TTC549 (cell line): ENCODE data around the gene FYCO1.

Experiments used
- FAIRE-seq: peaks from 2 replicates; lab custom pipeline; 2012; peaks lifted over from hg19 to GRCh38; lab: Jason Lieb, UNC

FYCO1 gene

DNA sequence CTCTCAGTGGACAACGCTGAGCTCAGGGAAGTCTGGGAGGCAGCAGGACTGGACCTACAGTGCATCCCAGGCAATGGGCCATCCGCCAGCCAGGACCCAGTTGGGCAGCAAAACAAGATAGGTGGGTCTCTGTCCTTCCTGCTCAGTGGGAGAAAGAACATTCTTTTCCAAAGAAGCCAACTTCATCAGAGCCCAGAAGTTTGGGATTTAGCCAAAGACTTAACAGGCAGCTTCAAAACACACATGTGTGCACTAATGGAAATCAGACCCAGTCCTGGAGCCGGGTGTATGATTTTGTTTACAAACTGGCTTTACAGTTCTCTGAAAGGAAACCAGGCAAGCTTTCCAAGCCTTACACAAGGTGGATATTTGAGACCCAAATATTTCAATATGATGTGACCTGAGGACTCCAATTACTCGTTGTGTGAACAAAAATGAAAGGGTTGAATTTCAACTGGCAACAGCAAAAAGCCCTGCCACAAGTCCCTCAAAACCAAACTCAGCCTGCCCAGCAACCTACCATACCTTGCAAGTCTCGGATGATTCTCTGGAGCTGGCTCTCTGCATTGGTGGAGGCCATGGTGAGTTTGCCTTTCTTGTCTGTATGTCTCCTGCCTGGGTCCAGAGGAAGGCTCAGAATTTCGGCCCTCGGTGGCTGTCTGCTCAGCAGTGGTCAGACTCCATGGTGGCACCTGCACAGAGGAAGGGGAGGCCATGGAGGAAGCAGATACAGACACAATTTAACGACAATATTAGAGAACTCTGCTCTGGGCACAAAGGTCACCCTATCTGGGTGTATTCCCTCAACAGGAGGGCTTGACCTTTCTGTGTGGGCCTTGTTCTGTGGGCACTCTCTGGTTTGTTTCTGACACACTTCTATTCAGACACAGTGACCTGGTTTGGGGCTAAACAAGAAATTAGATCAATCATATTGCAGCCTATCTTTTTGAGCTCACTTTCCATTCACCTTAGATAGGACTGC is 11.0 kb downstream of the FYCO1 start:
- FAIRE-seq = no peak

GRCh38 chr3:45983770-45984169 is 11.9 kb downstream of the FYCO1 start:
- FAIRE-seq = no peak

DNA sequence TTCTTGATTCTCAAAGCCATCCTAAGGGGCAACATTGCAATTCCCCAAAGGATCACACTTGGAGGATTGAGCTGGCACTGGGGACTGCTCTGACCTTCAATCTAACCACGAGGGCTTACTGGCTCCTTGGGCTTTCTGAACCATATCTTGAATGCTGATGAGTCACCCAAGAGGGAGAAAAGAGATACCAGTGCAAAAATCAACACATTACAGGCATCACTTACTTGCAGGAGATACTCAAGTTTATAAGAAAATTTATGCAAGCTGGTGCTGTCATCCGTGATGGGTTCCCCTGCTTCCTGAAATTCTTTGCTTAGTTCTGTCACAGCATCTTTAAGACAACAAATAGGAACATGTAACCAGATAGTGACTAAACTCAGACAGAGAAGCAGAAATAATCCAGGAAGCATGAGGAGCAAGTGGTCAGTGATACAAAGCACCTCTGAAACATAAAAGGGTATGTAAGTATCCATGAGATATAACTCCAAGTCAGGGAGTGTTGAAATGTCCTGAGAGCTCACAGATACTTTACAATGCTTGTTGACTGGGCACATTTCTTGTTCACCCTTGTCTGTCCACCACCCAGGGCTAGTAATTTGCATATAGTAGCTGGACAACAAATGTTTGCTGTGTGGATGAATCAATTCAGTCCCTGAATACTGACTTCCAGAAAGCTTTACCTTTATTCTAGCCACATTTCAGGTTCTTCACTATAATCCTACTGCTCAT is 14.1 kb downstream of the FYCO1 start:
- FAIRE-seq = no peak

DNA sequence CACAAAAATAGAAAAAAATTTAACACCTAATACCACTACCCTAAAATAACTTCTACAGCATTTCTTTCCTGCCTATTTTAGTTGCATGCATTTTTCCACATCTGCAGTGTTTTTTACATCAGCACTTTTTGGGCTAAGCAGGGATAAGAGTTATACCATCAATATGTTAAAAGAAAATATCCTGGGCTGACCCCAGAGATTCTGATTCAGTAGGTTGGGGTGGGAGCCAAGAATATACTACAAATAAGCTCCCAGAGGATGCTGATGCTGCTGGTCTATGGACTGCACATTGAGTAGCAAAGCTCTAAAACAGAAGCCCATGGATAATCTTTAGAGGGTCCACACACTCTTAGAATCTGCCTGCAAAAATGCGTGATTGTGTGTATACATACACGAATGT is 14.8 kb downstream of the FYCO1 start:
- FAIRE-seq = no peak

- FAIRE-seq = no peak
These were observed 15.3 kb downstream of the FYCO1 start for GRCh38 chr3:45980229-45980813.

- FAIRE-seq = no peak
These were observed 16.2 kb downstream of the FYCO1 start for GRCh38 chr3:45979378-45979777.

- no peak for FAIRE-seq
These were observed 17.4 kb downstream of the FYCO1 start for GRCh38 chr3:45978006-45978761.

GRCh38 chr3:45976191-45977091 is 19.2 kb downstream of the FYCO1 start:
- no peak for FAIRE-seq

GRCh38 chr3:45975686-45976085 is 19.9 kb downstream of the FYCO1 start:
- FAIRE-seq = no peak

GRCh38 chr3:45974686-45975085 is 20.9 kb downstream of the FYCO1 start:
- FAIRE-seq = no peak

DNA sequence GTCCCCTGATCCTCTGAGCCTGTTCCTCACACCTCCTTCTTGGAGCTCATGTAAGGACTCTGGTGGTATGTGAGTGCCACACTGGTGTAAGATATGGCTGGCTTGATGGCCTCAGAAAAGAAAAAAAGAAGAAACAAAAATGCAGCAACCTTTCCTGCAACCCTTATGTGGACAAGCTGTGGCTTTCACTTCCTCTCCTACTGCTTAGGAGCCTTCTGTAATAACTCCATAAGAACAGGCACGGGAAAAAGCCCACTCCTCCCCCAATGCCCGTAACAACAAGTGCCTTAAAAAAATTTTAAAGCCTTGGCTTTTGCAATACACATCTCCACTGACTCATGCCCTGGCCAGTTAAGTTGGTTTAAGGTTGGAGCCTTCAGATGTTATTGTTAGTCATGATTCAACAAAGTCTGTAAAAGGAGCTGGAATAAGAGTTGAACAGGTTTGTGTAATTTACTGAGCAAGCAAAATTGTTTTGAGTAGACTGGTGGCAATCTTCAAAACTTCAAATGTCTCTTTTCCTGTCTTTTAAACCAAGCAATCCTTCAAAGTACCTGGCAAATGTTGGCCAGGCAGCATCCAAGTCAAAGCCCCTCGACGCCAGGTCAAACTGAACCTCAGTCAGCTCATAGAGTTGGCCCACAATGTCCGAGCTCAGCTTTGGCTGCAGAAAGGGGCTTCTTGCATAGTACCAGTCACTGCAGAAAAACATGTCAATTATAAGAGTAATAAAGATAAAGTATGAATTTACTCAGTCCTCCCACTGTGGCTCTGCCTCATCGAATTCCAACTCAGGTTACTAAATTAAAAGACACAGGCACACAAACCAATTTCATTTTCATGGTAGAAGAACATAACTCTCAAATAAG is 22.9 kb downstream of the FYCO1 start:
- FAIRE-seq = no peak

- FAIRE-seq = no peak
These were observed 25.7 kb downstream of the FYCO1 start for GRCh38 chr3:45969953-45970352.

- no peak for FAIRE-seq
These were observed 26.5 kb downstream of the FYCO1 start for GRCh38 chr3:45969116-45969515.

DNA sequence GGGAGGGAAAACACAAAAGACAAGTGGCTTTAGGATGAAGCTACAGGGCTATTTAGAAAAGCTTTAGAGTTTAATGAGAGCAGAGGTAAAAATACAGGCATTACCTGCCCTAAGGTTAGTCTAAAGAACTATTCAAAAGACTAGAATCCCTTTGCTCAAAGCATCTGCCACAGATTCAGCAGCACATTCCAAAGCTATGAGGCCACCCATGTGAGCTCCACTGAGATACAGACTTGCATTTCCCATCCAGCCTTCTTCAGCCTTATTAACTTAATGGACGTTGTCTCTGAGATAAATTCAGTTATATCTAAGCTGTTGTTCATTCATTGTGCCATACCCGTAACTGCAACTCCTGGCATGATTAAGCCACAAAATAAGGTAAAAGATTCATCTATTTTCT is 26.9 kb downstream of the FYCO1 start:
- no peak for FAIRE-seq

DNA sequence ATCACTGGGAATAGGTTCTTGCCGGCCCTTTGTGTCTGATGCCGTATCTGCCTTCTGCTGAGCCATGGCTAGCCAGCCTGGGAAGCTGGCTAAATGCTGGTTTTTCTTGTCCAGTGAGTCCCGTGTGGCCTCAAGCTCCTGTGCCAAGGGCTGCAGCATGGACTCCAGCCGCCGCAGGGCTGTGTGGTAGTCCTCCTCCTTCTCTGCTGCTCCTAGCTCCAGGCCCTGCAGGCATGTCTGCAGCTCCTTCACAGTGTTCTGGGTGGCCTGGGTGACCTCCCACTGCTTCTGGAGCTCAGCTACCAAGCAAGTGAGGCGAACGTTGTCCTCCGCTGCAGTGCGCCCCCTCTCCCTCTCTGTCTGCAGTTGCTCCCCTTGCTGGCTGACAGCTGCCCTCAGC is 27.5 kb downstream of the FYCO1 start:
- FAIRE-seq = no peak

DNA sequence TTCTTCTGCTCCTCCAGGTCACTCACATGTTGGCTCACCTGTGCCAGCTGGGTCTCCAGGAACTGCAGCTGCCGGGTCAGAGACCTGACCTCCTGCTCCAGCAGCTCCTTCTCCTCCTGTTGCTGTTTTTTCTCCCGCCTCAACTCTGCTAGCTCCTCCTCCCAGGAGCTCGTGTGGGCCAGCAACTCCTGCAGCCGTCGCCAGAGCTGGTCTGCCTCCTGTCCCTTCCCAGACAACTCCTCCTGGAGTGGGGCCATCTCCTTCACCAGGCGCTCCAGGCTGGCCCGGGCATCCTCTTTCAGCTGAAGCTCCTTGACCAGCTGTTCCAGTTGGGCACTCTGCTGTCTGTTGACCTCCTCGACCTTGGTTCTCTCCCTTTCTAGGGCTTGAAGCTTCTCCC is 27.9 kb downstream of the FYCO1 start:
- FAIRE-seq = no peak

DNA sequence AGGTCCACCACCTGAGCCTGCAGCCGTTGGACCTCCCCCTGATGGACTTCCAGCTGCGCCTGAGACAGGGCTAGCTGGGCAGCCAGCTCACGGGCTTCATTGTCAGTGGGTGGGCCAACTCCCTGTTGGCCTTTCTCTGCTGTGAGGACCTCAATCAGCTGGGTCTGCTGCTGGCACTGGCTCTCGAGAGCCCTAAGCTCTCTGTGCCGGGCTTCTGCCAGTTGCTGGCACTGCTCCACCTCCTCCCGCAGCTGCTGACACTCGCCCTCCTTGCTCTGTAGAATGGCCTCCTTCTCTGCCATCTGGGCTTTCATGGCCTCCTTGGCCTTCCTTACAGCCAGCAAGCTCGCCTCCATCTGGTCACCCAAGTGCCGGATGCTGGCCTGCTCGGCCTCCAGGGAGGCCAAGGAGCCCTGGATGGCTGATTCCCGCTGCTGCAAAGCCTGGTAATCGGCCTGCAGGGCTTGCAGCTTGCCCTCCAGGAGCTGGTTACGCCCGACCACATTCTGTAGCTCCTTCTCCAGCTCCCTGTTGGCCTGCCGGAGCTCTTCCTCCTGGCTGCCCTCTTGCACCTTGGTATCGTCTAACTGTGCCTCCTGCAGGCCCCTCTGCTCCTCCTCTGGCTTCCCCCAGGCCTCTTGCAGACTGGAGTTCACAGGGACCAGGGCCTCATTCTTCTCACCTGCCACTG is 28.5 kb downstream of the FYCO1 start:
- FAIRE-seq = no peak

DNA sequence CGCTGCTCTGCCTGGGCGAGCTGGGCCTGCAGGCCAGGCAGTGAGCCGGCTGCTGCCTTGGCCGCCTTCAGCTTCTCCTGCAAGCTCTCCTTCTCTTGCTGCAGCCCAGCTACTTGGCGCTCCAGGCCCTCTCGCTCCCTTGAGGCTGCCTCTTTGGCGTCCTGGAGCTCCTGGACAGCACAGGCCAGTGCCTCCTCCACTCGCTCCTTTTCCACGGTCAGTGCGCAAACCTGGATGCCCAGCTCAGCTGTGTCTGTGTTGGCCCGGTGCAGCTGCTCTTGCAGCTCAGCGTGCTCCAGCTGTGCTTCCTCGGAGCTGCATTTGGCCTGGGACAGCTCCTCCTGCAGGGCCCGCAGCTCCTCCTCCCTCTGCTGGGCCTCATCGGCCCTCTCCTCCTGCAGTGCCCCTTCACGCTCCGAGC is 29.2 kb downstream of the FYCO1 start:
- FAIRE-seq = no peak

DNA sequence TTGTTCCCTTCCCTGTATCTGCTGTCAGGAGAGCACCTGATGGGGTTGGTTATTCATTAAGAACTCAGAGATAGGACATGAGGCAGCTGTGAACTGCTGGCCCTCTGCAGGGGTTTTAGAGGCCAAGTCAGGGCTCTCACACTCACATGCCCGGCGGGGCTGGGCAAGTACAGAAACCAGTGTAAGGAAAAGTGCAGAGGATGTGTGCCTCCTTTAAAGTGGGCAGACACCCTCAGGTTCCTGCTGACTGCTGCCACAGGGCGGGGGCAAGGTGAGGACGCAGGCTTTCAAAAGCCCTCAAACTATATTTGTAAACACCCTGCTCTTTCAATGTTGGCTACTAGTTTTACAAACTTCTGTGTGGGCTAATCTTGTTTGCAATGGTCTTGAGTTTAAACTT is 30.0 kb downstream of the FYCO1 start:
- FAIRE-seq = no peak

DNA sequence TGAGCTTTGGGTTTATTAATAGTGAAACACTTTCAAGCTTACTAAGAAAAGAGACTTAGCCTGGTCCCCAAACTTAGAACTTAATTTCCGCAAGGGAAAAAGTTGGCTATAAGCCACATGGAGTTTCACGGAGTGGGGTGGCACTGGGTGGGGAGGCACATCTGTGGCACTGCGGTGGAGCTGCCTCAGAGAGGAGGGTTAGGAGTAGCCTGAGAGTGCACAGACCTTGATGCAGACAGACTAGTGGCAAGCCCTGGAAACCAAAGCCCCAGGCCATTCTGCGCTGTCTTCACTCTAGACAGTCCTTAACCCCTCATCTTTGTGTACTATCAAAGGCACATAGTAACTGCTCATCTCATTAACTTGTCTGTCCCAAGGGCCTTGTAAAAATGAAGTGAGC is 30.4 kb downstream of the FYCO1 start:
- no peak for FAIRE-seq
